Neural cell (in vitro differentiated cells): ENCODE results near the gene DDX39B.

Source experiments
- EP300 ChIP-seq: fragments of 450-650 bp; conservative IDR thresholded peaks from 2 replicates; pipeline ENCODE4 v1.6.1; 2014; ENCODE audit warnings: antibody characterized with exemption, mild to moderate bottlenecking, moderate library complexity; ENCODE audit not compliant: poor library complexity, severe bottlenecking
- EZH2 ChIP-seq: fragments of 200-600, 300-800 bp; shearing (Covaris generic), sonication (generic); IDR thresholded peaks from 2 replicates; pipeline ENCODE4 v1.6.1; 2014; ENCODE audit warnings: antibody characterized with exemption, low read length, borderline replicate concordance, mild to moderate bottlenecking; ENCODE audit not compliant: insufficient read depth, poor library complexity, severe bottlenecking
- TAF1 ChIP-seq: IDR thresholded peaks from 2 replicates; pipeline ENCODE4 v1.6.1; 2012; ENCODE audit warnings: low read depth
- TF ChIP-seq, protein P1 (sequence below): fragments of 450-650 bp; IDR thresholded peaks from 2 replicates; pipeline ENCODE4 v1.5.1; 2014; ENCODE audit warnings: antibody characterized with exemption, mild to moderate bottlenecking, moderate library complexity; ENCODE audit not compliant: poor library complexity, severe bottlenecking
- TF ChIP-seq, protein P2 (sequence below): IDR thresholded peaks from 2 replicates; pipeline ENCODE4 v1.6.1; 2012; ENCODE audit warnings: borderline replicate concordance

DNA sequence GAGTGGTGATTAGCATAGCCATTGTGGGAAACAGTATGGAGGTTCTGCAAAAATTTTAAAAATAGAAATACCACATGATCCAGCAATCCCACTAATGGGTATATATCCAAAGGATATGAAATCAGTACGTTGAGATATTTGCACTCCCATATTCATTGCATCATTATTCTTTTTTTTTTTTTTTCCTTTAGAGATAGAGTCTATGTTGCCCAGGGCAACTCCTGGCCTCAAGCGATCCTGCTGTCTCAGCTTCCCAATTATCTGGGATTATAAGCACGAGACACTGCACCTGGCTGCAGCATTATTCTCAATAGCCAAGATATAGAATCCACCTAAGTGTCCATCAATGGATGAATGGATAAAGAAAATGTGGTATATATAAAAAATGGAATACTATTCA, 20.0 kb downstream of the DDX39B start:
- no peak for TF ChIP-seq EZH2
- TF ChIP-seq, protein P1, sequence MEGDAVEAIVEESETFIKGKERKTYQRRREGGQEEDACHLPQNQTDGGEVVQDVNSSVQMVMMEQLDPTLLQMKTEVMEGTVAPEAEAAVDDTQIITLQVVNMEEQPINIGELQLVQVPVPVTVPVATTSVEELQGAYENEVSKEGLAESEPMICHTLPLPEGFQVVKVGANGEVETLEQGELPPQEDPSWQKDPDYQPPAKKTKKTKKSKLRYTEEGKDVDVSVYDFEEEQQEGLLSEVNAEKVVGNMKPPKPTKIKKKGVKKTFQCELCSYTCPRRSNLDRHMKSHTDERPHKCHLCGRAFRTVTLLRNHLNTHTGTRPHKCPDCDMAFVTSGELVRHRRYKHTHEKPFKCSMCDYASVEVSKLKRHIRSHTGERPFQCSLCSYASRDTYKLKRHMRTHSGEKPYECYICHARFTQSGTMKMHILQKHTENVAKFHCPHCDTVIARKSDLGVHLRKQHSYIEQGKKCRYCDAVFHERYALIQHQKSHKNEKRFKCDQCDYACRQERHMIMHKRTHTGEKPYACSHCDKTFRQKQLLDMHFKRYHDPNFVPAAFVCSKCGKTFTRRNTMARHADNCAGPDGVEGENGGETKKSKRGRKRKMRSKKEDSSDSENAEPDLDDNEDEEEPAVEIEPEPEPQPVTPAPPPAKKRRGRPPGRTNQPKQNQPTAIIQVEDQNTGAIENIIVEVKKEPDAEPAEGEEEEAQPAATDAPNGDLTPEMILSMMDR, result no peak
- TF ChIP-seq, protein P2, sequence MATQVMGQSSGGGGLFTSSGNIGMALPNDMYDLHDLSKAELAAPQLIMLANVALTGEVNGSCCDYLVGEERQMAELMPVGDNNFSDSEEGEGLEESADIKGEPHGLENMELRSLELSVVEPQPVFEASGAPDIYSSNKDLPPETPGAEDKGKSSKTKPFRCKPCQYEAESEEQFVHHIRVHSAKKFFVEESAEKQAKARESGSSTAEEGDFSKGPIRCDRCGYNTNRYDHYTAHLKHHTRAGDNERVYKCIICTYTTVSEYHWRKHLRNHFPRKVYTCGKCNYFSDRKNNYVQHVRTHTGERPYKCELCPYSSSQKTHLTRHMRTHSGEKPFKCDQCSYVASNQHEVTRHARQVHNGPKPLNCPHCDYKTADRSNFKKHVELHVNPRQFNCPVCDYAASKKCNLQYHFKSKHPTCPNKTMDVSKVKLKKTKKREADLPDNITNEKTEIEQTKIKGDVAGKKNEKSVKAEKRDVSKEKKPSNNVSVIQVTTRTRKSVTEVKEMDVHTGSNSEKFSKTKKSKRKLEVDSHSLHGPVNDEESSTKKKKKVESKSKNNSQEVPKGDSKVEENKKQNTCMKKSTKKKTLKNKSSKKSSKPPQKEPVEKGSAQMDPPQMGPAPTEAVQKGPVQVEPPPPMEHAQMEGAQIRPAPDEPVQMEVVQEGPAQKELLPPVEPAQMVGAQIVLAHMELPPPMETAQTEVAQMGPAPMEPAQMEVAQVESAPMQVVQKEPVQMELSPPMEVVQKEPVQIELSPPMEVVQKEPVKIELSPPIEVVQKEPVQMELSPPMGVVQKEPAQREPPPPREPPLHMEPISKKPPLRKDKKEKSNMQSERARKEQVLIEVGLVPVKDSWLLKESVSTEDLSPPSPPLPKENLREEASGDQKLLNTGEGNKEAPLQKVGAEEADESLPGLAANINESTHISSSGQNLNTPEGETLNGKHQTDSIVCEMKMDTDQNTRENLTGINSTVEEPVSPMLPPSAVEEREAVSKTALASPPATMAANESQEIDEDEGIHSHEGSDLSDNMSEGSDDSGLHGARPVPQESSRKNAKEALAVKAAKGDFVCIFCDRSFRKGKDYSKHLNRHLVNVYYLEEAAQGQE, result no peak
- no peak for TF ChIP-seq EP300
- no peak for TF ChIP-seq TAF1
